ENCODE measurements around the gene FAM120AOS. TPM values are rescaled to one million over a fixed set of nuclear protein-coding genes. Genes with fewer than 3 reads are reported as not detected.

FAM120AOS gene
- total RNA-seq, 1 donor from 2014 or later: 19.9 TPM

DNA sequence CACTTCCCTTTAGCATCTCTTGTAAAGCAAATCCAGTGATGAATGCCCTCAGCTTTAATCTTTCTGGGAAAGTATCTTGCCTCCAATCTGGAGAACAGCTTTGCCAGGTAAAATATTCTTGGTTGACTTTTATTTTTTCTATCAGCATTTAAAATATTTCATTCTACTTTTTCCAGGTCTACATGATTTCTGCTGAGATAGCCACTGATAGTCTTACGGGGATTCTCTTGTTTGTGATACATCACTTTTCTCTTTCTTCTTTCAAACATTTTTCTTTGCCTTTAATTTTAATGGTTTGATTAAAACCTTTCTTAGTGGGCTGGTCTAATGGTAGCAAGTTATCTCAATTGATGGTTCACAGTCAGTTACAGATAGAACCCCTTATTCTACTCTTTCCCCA, 35.8 kb downstream of the FAM120AOS start:
- TF ChIP-seq, protein P1, sequence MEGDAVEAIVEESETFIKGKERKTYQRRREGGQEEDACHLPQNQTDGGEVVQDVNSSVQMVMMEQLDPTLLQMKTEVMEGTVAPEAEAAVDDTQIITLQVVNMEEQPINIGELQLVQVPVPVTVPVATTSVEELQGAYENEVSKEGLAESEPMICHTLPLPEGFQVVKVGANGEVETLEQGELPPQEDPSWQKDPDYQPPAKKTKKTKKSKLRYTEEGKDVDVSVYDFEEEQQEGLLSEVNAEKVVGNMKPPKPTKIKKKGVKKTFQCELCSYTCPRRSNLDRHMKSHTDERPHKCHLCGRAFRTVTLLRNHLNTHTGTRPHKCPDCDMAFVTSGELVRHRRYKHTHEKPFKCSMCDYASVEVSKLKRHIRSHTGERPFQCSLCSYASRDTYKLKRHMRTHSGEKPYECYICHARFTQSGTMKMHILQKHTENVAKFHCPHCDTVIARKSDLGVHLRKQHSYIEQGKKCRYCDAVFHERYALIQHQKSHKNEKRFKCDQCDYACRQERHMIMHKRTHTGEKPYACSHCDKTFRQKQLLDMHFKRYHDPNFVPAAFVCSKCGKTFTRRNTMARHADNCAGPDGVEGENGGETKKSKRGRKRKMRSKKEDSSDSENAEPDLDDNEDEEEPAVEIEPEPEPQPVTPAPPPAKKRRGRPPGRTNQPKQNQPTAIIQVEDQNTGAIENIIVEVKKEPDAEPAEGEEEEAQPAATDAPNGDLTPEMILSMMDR (IDR thresholded peaks at IDR 0.05): no peak
- intact Hi-C loops (cut with DNase I): no loop called here
- Histone ChIP-seq H3K36me3 (no peaks in the 10 kb centered on the region), H3K4me3 (no peak overlapping the region), H3K4me1 (no peaks in the 10 kb centered on the region), H3K27ac (no peak overlapping the region), H3K27me3 (no peaks in the 10 kb centered on the region), H3K9me3 (peaks cover 0 to 11% of the 10 kb centered on the region in 2 donors)
- no peak for DNase-seq (ENCODE audit: low spot score in 2 of 2)

DNA sequence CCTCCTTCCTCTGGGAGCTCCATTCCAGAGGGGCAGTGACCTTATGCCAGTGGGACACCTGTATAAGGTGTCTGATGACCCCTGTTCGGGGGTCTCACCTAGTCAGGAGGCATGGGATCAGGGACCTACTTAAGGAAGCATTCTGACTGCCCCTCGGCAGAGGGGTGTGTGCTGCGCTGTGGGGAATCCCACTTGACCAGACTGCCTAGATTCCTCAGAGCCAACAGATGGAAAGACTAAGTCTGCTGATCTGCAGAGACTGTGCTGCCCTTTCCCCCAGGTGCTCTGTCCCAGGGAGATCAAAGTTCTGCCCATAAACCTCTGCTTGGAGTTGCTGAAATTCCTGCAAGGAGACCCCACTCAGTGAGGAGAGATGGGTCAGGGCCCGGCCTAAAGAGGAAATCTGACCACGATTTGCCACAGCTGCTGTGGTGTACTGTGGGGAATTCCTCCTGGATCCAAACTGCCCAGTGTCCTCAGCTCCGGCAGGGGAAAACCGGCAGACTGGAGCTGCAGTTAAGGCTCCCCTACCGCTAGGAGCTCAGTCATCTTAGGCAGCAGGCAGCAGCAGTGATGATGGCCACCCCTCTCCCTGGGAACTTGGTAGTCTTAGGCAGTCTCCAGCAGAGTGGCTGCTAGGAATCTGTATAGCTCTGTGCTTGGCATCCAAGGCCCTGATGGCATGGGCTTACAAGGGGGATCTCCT, 36.7 kb downstream of the FAM120AOS start:
- no peaks in the 10 kb centered on the region for H3K4me1 ChIP-seq
- no peak overlapping the region for H3K4me3 ChIP-seq
- no peak for DNase-seq (ENCODE audit: low spot score in 2 of 2)
- intact Hi-C loops (cut with DNase I): no loop called here
- H3K27ac ChIP-seq: no peak overlapping the region
- peaks cover 0 to 11% of the 10 kb centered on the region in 2 donors for H3K9me3 ChIP-seq
- TF ChIP-seq, protein P1 (IDR thresholded peaks at IDR 0.05): no peak
- no peaks in the 10 kb centered on the region for H3K27me3 ChIP-seq
- no peaks in the 10 kb centered on the region for H3K36me3 ChIP-seq

DNA sequence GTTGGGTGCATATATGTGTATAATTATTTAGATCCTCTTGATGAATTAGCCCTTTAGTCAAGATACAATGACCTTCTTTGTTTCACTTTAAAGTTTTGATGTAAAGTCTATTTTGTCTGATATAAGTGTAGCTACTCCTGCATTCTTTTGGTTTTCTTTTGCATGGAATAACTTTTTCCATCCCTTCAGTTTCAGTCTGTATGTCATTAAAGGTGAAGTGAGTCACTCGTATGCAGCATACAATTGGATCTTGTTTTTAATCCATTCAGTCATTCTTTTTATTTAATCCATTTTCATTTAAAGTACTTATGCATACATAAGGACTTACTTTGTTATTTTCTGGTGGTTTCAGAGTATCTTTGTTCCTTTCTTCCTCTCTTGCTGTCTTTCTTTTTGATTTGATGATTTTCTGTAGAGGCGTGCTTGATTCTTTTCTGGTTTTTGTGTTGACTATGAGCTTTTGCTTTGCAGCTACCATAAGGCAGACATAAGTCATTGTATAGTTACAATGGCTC, 38.1 kb downstream of the FAM120AOS start:
- Histone ChIP-seq H3K36me3 (no peaks in the 10 kb centered on the region), H3K27me3 (no peaks in the 10 kb centered on the region), H3K4me3 (no peak overlapping the region), H3K4me1 (no peaks in the 10 kb centered on the region), H3K9me3 (peaks cover 0 to 11% of the 10 kb centered on the region in 2 donors), H3K27ac (no peak overlapping the region)
- intact Hi-C loops (cut with DNase I): no loop called here
- TF ChIP-seq, protein P1 (IDR thresholded peaks at IDR 0.05): no peak
- no peak for DNase-seq (ENCODE audit: low spot score in 2 of 2)

DNA sequence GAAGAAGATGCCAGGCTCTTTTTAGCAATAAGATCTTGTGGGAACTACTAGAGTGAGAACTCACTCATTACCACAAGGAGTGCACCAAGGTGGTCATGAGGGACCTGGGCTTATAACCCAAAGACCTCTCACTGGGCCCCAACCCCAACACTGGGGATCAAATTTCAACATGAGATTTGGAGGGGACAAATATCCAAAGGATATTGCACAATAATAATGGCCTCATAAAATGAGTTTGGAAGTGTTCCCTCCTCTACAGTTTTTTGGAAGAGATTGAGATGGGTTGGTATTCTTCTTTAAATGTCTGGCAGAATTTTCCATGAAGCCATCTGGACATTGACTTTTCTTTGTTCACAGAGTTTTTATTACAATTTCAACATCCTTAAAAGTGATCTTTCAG, 39.9 kb downstream of the FAM120AOS start:
- intact Hi-C loops (cut with DNase I): no loop called here
- no peaks in the 10 kb centered on the region for H3K27me3 ChIP-seq
- no peak overlapping the region for H3K27ac ChIP-seq
- H3K9me3 ChIP-seq: no peaks in the 10 kb centered on the region
- TF ChIP-seq, protein P1 (IDR thresholded peaks at IDR 0.05): no peak
- no peaks in the 10 kb centered on the region for H3K36me3 ChIP-seq
- H3K4me3 ChIP-seq: no peak overlapping the region
- DNase-seq (ENCODE audit: low spot score in 2 of 2): no peak
- no peaks in the 10 kb centered on the region for H3K4me1 ChIP-seq

DNA sequence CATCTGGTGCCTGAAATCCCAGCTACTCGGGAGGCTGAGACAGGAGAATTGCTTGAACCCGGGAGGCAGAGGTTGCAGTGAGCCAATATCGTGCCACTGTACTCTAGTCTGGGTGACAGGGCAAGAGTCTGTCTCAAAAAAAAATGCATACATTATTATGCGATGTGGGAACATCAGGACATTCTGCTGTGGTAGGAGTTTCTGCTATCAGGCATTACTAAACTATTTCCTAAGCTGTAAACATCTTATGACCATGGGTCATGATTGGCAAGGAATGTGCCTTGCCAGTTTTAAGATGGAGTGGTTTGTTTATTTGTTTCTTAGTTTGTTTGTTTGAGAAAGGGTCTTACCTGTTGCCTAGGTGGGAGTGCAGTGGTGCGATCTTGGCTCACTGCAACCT, 47.0 kb downstream of the FAM120AOS start:
- DNase-seq (ENCODE audit: low spot score in 2 of 2): no peak
- intact Hi-C loops (cut with DNase I): no loop called here
- no peaks in the 10 kb centered on the region for H3K9me3 ChIP-seq
- TF ChIP-seq, protein P1 (IDR thresholded peaks at IDR 0.05): no peak
- no peaks in the 10 kb centered on the region for H3K27me3 ChIP-seq
- H3K27ac ChIP-seq: no peak overlapping the region
- H3K4me1 ChIP-seq: no peaks in the 10 kb centered on the region
- no peak overlapping the region for H3K4me3 ChIP-seq
- no peaks in the 10 kb centered on the region for H3K36me3 ChIP-seq

Data from ascending aorta (tissue), 2 donors.